Left colon (tissue), 2 donors: ENCODE results near the gene SEC14L2. TPM values are rescaled to one million over a fixed set of nuclear protein-coding genes. Genes with fewer than 3 reads are reported as not detected.
"Not testable (repeated sequence)": the region's sequence is repeated elsewhere in the genome, so short reads cannot be mapped to it uniquely, and the experiment has no call there.

Experiments
- ATAC-seq: fragments of 200-7000 bp; cut with Tn5 transposase; one replicate; pipeline ENCODE4 v1.9.1; 2020; ENCODE audit warnings: mild to moderate bottlenecking, moderate library complexity
- DNase-seq, 2 donors: peaks; one replicate each; pipeline ENCODE4 v3.0.0-alpha.2; 2020
- intact Hi-C, 2 donors: fragments of 100-400 bp; cut with DNase I in 1 of 2; cut with micrococcal nuclease in 1 of 2; formaldehyde crosslinking; loops; one replicate each; pipeline versions ENCODE4 v1.11.2 to v1.14.0; 2022; cut with DNase I, micrococcal nuclease
- total RNA-seq, 2 donors: library from RNA; stranded (reverse); fragmentation: NEBNext Ultra II Directional; extraction: Animal tissue kit (Norgen Biotek cat#: 25700); gene quantifications; one replicate each; pipeline ENCODE4 v1.2.1, GENCODE V29; 2021
- donor health status: DM: no; HTN: no; CAD: no.
- donor health status: DM: yes; HTN: yes; CAD: no.

Gene SEC14L2
- total RNA-seq, 2 donors from 2014 or later = 4.6 to 5.2 TPM

- intact Hi-C loops = no loop called here
- DNase-seq = no peak
- ATAC-seq = no peak
Observed at GRCh38 chr22:30436196-30436595, 39.4 kb downstream of the SEC14L2 start.

- intact Hi-C loops = no loop called here
- ATAC-seq = peak; percentile 88
- no peak for DNase-seq
Observed at GRCh38 chr22:30438559-30438958, 41.7 kb downstream of the SEC14L2 start.

GRCh38 chr22:30439226-30439625 lies 42.4 kb downstream of the SEC14L2 start:
- intact Hi-C loops = no loop called here
- no peak for ATAC-seq
- DNase-seq = no peak

GRCh38 chr22:30439836-30440235 lies 43.0 kb downstream of the SEC14L2 start:
- DNase-seq = no peak
- peak; percentile 49 for ATAC-seq
- intact Hi-C loops = no loop called here

- no peak for ATAC-seq
- DNase-seq = no peak
- intact Hi-C loops = no loop called here
Observed at GRCh38 chr22:30441088-30441487, 44.3 kb downstream of the SEC14L2 start.

GRCh38 chr22:30444632-30445437 lies 48.0 kb downstream of the SEC14L2 start:
- intact Hi-C loops = no loop called here
- ATAC-seq (peak; percentile 77), DNase-seq (peak in 1 of 2 donors; percentile 43)

- intact Hi-C loops = no loop called here
- no peak for ATAC-seq
- DNase-seq = no peak
Observed at GRCh38 chr22:30445438-30446145, 48.8 kb downstream of the SEC14L2 start.

DNA sequence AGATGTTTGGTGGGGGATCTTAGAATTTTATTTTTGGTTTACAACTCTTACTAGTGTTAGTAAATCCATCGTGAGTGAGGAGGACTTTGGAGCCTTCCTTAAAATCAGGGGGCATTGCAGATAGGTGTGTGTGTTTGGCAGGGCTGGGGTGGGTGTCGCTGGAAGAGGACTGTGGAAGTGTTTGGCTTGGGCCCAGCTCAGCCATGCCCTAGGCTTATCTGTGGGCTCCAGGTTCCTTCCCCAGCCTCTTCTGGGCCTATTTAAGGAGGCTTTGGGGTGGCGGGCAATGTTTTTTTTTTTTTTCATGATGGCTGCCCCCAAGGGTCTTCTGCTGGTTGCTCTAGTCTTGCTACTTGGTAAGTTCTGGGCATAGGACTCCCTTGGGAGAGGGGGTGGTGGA lies 50.8 kb downstream of the SEC14L2 start:
- ATAC-seq (no peak), DNase-seq (no peak)
- intact Hi-C loops = no loop called here

DNA sequence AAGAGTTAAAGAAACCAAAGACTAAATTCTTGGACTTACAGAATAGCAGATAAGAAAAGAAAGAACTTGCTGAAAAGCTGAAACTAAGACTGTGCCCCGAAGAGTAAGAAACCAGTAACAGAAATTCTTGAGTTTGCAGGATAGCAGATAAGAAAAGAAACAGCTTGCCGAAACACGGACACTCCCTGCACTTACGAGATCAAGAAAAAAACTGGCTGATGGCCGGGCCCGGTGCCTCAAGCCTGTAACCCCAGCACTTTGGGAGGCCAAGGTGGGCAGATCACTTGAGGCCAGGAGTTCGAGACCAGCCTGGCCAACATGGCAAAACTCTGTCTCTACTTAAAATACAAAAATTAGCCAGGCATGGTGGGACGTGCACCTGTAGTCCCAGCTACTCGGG lies 54.7 kb downstream of the SEC14L2 start:
- ATAC-seq, intact Hi-C loops, DNase-seq: not testable (repeated sequence)

- DNase-seq (no peak), ATAC-seq (no peak)
- intact Hi-C loops = no loop called here
Observed at GRCh38 chr22:30452861-30453260, 56.0 kb downstream of the SEC14L2 start.

DNA sequence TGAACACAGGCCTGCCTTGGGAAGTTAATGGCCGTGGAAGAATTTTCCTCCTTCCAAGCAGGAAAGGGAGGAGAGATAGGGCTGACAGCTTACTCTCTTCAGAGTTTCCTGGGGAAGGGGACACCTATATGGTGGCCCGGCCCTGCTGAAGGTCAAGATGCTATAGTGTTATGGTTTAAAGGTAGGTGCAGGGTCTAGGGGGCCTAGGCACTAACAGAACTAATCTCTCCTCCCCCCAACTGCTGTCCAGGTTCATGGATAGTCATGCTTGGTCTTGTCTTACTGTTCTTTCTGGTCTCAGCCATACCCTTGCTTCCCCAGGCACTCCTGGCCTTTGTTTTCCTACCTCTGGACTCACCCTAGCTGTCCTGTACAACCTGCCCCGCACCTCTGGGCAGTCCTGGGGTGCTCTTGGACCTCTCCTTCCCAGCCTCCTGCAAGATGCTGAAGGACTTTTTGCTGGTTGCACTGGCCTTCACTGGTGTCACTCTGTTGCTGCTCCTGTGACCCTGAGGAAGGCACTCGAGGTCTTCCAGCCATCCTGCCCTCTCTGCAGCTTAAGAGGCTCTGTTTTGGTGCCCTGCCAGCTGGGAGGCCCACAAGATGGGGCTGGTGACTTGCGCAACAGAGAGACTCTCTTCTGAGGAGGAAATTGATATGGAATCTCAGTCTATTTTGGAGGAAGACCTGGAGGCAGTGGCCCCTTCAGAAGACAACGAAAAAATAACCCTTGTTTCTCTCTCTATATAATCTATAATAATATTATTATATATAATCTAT lies 57.1 kb downstream of the SEC14L2 start:
- ATAC-seq (no peak), DNase-seq (no peak)
- intact Hi-C loops = no loop called here

- ATAC-seq = no peak
- intact Hi-C loops = no loop called here
- no peak for DNase-seq
Observed at GRCh38 chr22:30455075-30455840, 58.4 kb downstream of the SEC14L2 start.

- intact Hi-C loops = no loop called here
- DNase-seq (no peak), ATAC-seq (no peak)
Observed at GRCh38 chr22:30457981-30458380, 61.2 kb downstream of the SEC14L2 start.

DNA sequence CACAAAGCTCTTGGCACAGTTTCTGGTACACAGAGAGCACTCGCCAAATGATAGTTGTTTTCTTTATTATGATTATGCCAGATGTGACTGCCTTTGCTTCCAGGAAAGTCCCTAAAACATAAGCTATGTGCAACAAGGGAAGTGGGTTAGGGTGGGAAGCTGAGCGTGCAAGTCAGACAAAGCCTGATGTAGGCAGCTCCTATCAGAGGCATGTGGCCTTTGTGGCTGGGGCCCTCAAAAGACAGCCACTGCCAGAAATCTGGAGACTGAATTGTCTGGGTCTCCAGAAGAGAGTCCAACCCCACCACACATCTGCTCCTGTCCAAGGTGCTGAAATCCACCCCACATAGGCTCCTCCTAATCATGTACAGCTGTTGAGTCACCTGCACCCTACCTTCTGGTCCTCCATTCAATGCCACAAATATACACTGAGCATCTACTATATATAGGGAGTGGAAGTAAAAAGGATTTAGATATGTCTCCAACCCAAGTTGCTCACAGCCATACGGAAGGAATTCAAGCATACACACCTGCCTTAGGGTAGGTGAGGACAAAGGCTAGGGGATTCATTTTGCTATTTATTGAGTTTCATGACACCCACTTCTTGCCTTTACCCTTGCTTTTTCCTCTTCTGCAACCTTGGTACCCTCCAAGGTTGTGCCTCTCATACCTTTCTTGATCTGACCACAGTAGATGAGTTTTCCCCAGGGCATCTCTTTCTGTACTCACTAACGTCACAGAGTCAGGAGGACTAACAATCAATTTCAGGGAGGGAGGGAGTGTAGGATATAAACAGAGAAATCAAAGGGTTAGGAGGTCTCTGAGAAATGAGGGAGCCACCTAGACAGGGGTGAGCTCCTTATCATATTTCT lies 62.6 kb downstream of the SEC14L2 start:
- ATAC-seq = no peak
- no peak for DNase-seq
- intact Hi-C loops = no loop called here

DNA sequence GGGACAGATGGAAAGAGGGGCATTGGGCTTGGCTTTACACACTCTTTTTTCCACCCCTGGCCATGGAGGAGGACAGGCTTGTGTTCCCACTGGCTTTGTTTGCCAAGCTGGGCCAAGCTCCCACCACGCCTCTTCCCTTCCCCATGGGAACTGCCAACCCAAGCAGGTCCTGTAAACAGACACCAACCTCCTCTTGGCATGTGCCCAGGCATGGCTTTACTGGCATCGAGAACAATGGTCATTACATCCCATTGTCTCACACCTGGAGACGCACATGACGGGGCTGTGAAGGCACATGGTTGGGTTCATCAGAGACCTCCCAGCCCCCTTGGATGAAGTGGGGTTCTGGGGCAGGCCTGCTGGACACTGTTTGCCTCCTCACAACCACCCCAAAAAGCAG lies 63.3 kb downstream of the SEC14L2 start:
- intact Hi-C loops = no loop called here
- ATAC-seq = peak; percentile 64
- peak in 1 of 2 donors; percentile 38 for DNase-seq

DNA sequence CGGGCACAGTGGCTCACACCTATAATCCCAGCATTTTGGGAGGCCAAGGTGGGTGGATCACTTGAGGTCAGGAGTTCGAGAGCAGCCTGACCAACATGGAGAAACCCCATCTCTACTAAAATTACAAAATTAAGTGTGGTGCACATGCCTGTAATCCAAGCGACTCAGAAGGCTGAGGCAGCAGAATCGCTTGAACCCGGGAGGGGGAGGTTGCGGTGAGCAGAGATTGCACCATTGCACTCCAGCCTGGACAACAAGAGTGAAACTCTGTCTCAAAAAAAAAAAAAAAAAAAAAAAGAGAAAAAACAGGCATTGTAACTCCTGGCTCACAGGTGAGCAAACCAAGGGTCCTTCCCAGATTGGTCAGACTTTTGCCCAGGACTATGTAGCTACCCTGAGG lies 63.7 kb downstream of the SEC14L2 start:
- intact Hi-C loops, DNase-seq, ATAC-seq: not testable (repeated sequence)

- intact Hi-C loops = no loop called here
- DNase-seq (no peak), ATAC-seq (no peak)
Observed at GRCh38 chr22:30469165-30469564, 72.3 kb downstream of the SEC14L2 start.

DNA sequence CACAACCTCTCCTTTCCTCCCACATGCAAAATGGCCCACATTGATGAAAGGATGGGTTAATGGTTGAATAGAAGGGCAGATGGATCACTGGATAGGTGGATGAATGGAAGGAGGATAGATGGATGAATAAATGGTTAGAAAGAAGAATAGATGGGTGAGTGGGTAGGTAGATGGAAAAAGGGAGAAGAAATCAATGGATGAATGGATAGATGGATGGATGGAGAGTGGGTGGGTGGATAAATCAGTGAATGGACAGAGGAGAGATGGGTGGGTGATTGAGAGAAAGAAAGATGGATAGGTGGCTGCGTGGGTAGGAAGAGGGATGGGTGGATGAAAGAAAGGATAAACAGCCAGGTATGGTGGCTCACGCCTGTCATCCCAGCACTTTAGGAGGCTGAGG lies 73.8 kb downstream of the SEC14L2 start:
- intact Hi-C loops = no loop called here
- DNase-seq = no peak
- no peak for ATAC-seq
